Upper lobe of left lung (tissue), 6 donors: ENCODE results near the gene DOK1. TPM values are rescaled to one million over a fixed set of nuclear protein-coding genes. Genes with fewer than 3 reads are reported as not detected.

Source experiments
- ATAC-seq, 2 donors: fragments of 200-7000 bp; cut with Tn5 transposase; one replicate each; pipeline ENCODE4 v1.9.1; 2022; ENCODE audit warnings: mild to moderate bottlenecking in 2 of 2, moderate library complexity in 2 of 2; ENCODE audit not compliant: low FRiP score in 2 of 2
- DNase-seq, 2 donors: peaks; one replicate each; pipeline ENCODE4 v3.0.0-alpha.2; 2019 to 2020
- H3K27ac ChIP-seq, 4 donors: fragments of 200-600 bp; sonication (generic); one replicate each; pipeline ENCODE4 v1.5.1; 2016 to 2019
- H3K27me3 ChIP-seq, 4 donors: fragments of 200-600 bp; sonication (generic); one replicate each; pipeline ENCODE4 v1.5.1; 2017 to 2019
- H3K36me3 ChIP-seq, 4 donors: fragments of 200-600 bp; sonication (generic); one replicate each; pipeline ENCODE4 v1.5.1; 2016 to 2019
- H3K4me1 ChIP-seq, 4 donors: fragments of 200-600 bp; sonication (generic); one replicate each; pipeline ENCODE4 v1.5.1; 2018 to 2019
- H3K4me3 ChIP-seq, 4 donors: fragments of 200-600 bp; sonication (generic); one replicate each; pipeline ENCODE4 v1.5.1; 2017 to 2019; ENCODE audit warnings: mild to moderate bottlenecking in 2 of 4, moderate library complexity in 1 of 4
- H3K9me3 ChIP-seq, 4 donors: fragments of 200-600 bp; sonication (generic); one replicate each; pipeline ENCODE4 v1.5.1; 2018 to 2019
- CTCF ChIP-seq, 6 experiments: fragments of 450-650 bp in 4 of 6; fragments of 200-600 bp in 2 of 6; sonication (generic) in 2 of 6; IDR thresholded peaks; one replicate each; pipeline ENCODE4 v1.5.1; 2016 to 2019; ENCODE audit warnings: antibody characterized with exemption in 6 of 6
- EP300 ChIP-seq, 4 donors: sonication (generic); formaldehyde crosslinking; IDR thresholded peaks; one replicate each; pipeline ENCODE4 v1.5.1; 2017; ENCODE audit warnings: antibody characterized with exemption in 4 of 4, control low read depth in 2 of 4
- POLR2A ChIP-seq, 4 donors: fragments of 450-650 bp; IDR thresholded peaks; one replicate each; pipeline ENCODE4 v1.5.1; 2016 to 2017; ENCODE audit warnings: antibody characterized with exemption in 4 of 4, mild to moderate bottlenecking in 2 of 4
- POLR2AphosphoS5 ChIP-seq, 2 donors: sonication (generic); formaldehyde crosslinking; IDR thresholded peaks; one replicate each; pipeline ENCODE4 v1.5.1; 2017; ENCODE audit warnings: antibody characterized with exemption in 2 of 2
- WGBS, 2 donors: methylation state at CpG; one replicate each; pipeline ENCODE4 v1.1.5; 2017 to 2018; 5-methylcytosine and 5-hydroxymethylcytosine counted together
- total RNA-seq, 6 donors: library from RNA; depleted of rRNA in 4 of 6; stranded (reverse); fragments of >200 nt in 4 of 6; gene quantifications; one replicate each; pipeline versions ENCODE4 v1.1.0 to v1.2.1, GENCODE V29; 2016 to 2021
- donor health status: DM: no; HTN: no; CAD: no; lungs with moderate emphysema.
- donor health status: DM: no; HTN: yes; CAD: no; lungs with severe emphysema.

Gene DOK1
- total RNA-seq, 6 donors from 2014 or later: 13.7 to 49.2 (median 38.0) TPM

GRCh38 chr2:74573747-74574562, 19.4 kb downstream of the DOK1 start:
- H3K27me3 ChIP-seq: no peaks in the 10 kb centered on the region
- no peak for DNase-seq

GRCh38 chr2:74575320-74575719, 20.8 kb downstream of the DOK1 start:
- WGBS, 2 donors: 91 to 93% methylated on average over 4 of the region's 4 CpGs
- no peak for ATAC-seq
- H3K9me3 ChIP-seq: no peaks in the 10 kb centered on the region
- TF ChIP-seq POLR2AphosphoS5 (IDR thresholded peaks at IDR 0.05) (no peak), CTCF (IDR thresholded peaks at IDR 0.05) (no peak), POLR2A (IDR thresholded peaks at IDR 0.05) (no peak), EP300 (IDR thresholded peaks at IDR 0.05) (no peak)
- no peak for DNase-seq
- no peaks in the 10 kb centered on the region for H3K27me3 ChIP-seq
- no peak overlapping the region for H3K27ac ChIP-seq
- no peaks in the 10 kb centered on the region for H3K36me3 ChIP-seq
- H3K4me1 ChIP-seq: peaks cover 5 to 21% (median 9%) of the 10 kb centered on the region in 4 donors
- H3K4me3 ChIP-seq: no peak overlapping the region

More at GRCh38 chr2:74573747-74574562, 19.4 kb downstream of the DOK1 start:
- WGBS, 2 donors: 39 to 43% methylated on average over 7 of the region's 7 CpGs
- Histone ChIP-seq H3K27ac (peak overlapping the region in 3 of 4 donors; percentile 22 to 48 (median 45)), H3K9me3 (no peaks in the 10 kb centered on the region), H3K4me3 (peak overlapping the region in 1 of 4 donors; percentile 5), H3K36me3 (no peaks in the 10 kb centered on the region), H3K4me1 (peaks cover 5 to 21% (median 9%) of the 10 kb centered on the region in 4 donors)
- peak in 1 of 2 donors; percentile 59 for ATAC-seq
- no peak for TF ChIP-seq POLR2AphosphoS5 (IDR thresholded peaks at IDR 0.05)
- peak in 1 of 4 donors; percentile 38 for TF ChIP-seq POLR2A (IDR thresholded peaks at IDR 0.05)

GRCh38 chr2:74576211-74576862, 21.8 kb downstream of the DOK1 start:
- Histone ChIP-seq H3K27ac (peak overlapping the region in 3 of 4 donors; percentile 6 to 68 (median 67)), H3K4me1 (peaks cover 5 to 21% (median 9%) of the 10 kb centered on the region in 4 donors), H3K9me3 (no peaks in the 10 kb centered on the region), H3K27me3 (no peaks in the 10 kb centered on the region), H3K4me3 (no peak overlapping the region), H3K36me3 (no peaks in the 10 kb centered on the region)
- no peak for DNase-seq
- 74 to 83% methylated on average over 7 of the region's 7 CpGs for WGBS, 2 donors
- TF ChIP-seq EP300 (IDR thresholded peaks at IDR 0.05) (no peak), POLR2AphosphoS5 (IDR thresholded peaks at IDR 0.05) (no peak), CTCF (IDR thresholded peaks at IDR 0.05) (no peak), POLR2A (IDR thresholded peaks at IDR 0.05) (no peak)
- no peak for ATAC-seq

GRCh38 chr2:74576863-74577229, 22.3 kb downstream of the DOK1 start:
- TF ChIP-seq CTCF (IDR thresholded peaks at IDR 0.05): no peak
- TF ChIP-seq POLR2AphosphoS5 (IDR thresholded peaks at IDR 0.05): peak; percentile 23 to 40
- peak in 1 of 4 donors; percentile 54 for TF ChIP-seq POLR2A (IDR thresholded peaks at IDR 0.05)
- TF ChIP-seq EP300 (IDR thresholded peaks at IDR 0.05): peak in 1 of 4 donors; percentile 25
- peak; percentile 71 to 91 for ATAC-seq
- Histone ChIP-seq H3K27ac (peak overlapping the region; percentile 39 to 68 (median 61)), H3K9me3 (no peaks in the 10 kb centered on the region), H3K27me3 (no peaks in the 10 kb centered on the region), H3K4me1 (peaks cover 5 to 21% (median 9%) of the 10 kb centered on the region in 4 donors), H3K36me3 (no peaks in the 10 kb centered on the region), H3K4me3 (no peak overlapping the region)
- 25 to 56% methylated on average over 1 of the region's 1 CpG for WGBS, 2 donors
- peak in 1 of 2 donors; percentile 62 for DNase-seq

GRCh38 chr2:74577448-74577847, 22.9 kb downstream of the DOK1 start:
- Histone ChIP-seq H3K4me3 (no peak overlapping the region), H3K27ac (peak overlapping the region; percentile 39 to 68 (median 61)), H3K36me3 (no peaks in the 10 kb centered on the region), H3K9me3 (no peaks in the 10 kb centered on the region), H3K4me1 (peaks cover 5 to 21% (median 9%) of the 10 kb centered on the region in 4 donors), H3K27me3 (no peaks in the 10 kb centered on the region)
- TF ChIP-seq POLR2A (IDR thresholded peaks at IDR 0.05) (no peak), EP300 (IDR thresholded peaks at IDR 0.05) (no peak), POLR2AphosphoS5 (IDR thresholded peaks at IDR 0.05) (no peak), CTCF (IDR thresholded peaks at IDR 0.05) (no peak)
- WGBS, 2 donors: 30 to 33% methylated on average over 2 of the region's 2 CpGs
- ATAC-seq (peak; percentile 47 to 85), DNase-seq (peak in 1 of 2 donors; percentile 36)
